Measurements from ENCODE around the gene SLC10A7.

The SLC10A7 gene

DNA sequence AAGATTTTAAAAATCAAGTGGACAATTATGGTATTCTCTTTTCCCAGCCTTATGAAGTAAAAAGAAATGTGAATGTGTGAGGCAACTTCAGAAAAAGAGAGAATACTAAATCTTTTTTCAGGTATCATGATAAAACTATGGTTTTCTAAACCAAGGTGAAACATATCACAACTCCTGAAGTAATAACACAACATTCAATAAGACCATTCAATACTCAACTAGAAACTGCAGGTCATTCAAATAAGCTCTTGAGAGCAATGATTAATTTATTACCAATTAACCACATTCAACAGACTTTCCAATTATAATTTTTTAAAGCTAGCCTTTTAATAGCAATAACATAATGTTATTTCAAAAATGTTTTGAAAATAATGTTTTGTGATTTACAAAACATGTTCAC, 35.8 kb downstream of the SLC10A7 start:
- no peak for DNase-seq (ENCODE audit: low read depth)
- H3K4me3 ChIP-seq (ENCODE audit: control insufficient read depth, low read depth, low read length), result no peak overlapping the region
- TF ChIP-seq, protein P1, sequence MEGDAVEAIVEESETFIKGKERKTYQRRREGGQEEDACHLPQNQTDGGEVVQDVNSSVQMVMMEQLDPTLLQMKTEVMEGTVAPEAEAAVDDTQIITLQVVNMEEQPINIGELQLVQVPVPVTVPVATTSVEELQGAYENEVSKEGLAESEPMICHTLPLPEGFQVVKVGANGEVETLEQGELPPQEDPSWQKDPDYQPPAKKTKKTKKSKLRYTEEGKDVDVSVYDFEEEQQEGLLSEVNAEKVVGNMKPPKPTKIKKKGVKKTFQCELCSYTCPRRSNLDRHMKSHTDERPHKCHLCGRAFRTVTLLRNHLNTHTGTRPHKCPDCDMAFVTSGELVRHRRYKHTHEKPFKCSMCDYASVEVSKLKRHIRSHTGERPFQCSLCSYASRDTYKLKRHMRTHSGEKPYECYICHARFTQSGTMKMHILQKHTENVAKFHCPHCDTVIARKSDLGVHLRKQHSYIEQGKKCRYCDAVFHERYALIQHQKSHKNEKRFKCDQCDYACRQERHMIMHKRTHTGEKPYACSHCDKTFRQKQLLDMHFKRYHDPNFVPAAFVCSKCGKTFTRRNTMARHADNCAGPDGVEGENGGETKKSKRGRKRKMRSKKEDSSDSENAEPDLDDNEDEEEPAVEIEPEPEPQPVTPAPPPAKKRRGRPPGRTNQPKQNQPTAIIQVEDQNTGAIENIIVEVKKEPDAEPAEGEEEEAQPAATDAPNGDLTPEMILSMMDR (conservative IDR thresholded peaks at IDR 0.05; ENCODE audit: control insufficient read depth, insufficient read depth, low read depth, low read length), result no peak

DNA sequence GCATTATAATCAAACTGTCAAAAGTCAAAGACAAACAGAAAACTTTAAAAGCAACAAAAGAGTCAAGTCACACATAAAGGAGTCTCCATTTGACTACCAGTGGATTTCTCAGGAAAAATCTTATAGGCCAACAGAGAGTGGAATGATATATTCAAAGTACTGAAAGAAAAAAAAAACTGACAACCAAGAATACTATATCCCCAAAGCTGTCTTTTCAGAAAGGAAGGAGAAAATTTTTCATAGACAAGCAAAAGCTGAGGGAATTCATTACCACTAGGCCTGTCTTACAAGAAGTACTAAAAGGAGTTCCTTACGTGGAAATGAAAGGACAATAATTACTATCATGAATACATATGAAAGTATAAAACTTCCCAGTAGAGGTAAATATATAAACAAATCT, 39.0 kb downstream of the SLC10A7 start:
- TF ChIP-seq, protein P1 (conservative IDR thresholded peaks at IDR 0.05; ENCODE audit: control insufficient read depth, insufficient read depth, low read depth, low read length), result no peak
- no peak overlapping the region for H3K4me3 ChIP-seq (ENCODE audit: control insufficient read depth, low read depth, low read length)
- DNase-seq (ENCODE audit: low read depth), result no peak

DNA sequence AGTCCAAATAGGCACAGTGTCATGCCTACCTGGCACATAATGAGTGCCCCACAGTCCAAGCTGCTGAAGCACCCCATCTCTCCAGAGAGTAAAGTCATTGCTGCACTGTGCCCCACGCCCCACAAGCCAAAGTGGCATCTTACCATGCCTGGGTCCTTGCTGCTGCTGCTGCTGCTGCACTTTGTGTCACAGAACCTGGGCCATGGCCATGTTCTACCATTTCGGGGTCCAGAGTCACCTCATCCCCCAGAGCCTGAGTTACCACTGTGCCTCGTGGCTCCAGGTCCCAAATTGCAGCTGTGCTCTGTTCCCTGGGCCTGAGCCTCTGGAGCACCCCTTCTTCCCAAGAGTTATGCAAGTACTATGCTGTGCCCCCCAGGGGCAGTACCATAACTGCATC, 40.5 kb downstream of the SLC10A7 start:
- TF ChIP-seq, protein P1 (conservative IDR thresholded peaks at IDR 0.05; ENCODE audit: control insufficient read depth, insufficient read depth, low read depth, low read length), result no peak
- no peak for DNase-seq (ENCODE audit: low read depth)
- H3K4me3 ChIP-seq (ENCODE audit: control insufficient read depth, low read depth, low read length), result no peak overlapping the region

DNA sequence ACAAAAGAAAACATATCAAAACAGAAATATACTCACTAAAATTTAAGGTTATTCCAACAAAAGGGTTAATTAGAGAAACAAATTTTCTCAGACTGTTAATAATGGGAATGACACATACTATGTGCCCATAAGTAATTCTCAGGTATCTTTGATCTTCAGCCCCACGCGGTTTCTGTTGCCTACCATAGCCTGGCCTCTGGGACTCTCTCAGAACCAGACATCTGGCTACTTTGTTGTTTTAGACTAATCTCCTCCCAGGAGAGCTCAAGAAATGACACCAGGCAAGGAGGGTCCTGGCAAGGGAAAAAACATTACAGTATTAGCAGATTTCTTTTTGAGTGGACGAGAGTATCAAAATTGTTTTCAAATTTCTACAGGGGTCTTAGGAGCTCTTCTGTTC, 43.7 kb downstream of the SLC10A7 start:
- TF ChIP-seq, protein P1 (conservative IDR thresholded peaks at IDR 0.05; ENCODE audit: control insufficient read depth, insufficient read depth, low read depth, low read length), result no peak
- no peak for DNase-seq (ENCODE audit: low read depth)
- no peak overlapping the region for H3K4me3 ChIP-seq (ENCODE audit: control insufficient read depth, low read depth, low read length)

GRCh38 chr4:146477054-146477453, 44.7 kb downstream of the SLC10A7 start:
- no peak overlapping the region for H3K4me3 ChIP-seq (ENCODE audit: control insufficient read depth, low read depth, low read length)
- TF ChIP-seq, protein P1 (conservative IDR thresholded peaks at IDR 0.05; ENCODE audit: control insufficient read depth, insufficient read depth, low read depth, low read length), result no peak
- DNase-seq (ENCODE audit: low read depth), result no peak

DNA sequence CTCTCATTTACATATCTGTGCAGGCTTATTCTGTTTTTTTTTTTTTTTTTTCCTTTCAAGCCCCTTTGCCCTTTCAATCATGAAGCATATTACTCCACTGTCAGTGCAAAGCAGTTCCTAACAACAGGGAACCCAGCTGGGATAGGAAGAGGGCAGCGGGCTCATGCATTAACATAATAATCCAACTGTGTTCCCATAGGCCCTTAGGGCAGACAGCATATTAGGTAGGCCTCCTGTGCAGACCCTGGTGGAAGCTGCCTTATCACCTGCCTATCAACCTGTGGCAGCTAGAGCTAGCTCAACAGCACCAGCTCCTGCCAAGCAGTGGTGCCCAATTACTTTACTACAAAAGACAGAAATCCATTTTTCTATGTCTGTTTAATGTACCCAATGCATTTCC, 49.3 kb downstream of the SLC10A7 start:
- TF ChIP-seq, protein P1 (conservative IDR thresholded peaks at IDR 0.05; ENCODE audit: control insufficient read depth, insufficient read depth, low read depth, low read length), result no peak
- no peak overlapping the region for H3K4me3 ChIP-seq (ENCODE audit: control insufficient read depth, low read depth, low read length)
- no peak for DNase-seq (ENCODE audit: low read depth)

GRCh38 chr4:146470604-146471003, 51.1 kb downstream of the SLC10A7 start:
- TF ChIP-seq, protein P1 (conservative IDR thresholded peaks at IDR 0.05; ENCODE audit: control insufficient read depth, insufficient read depth, low read depth, low read length), result no peak
- DNase-seq (ENCODE audit: low read depth), result no peak
- H3K4me3 ChIP-seq (ENCODE audit: control insufficient read depth, low read depth, low read length), result no peak overlapping the region

All from fibroblast of mammary gland (primary cell).